ENCODE results near the gene OR2J3.

OR2J3 gene

GRCh38 chr6:29131691-29132090 is 23.8 kb downstream of the OR2J3 start:
- H3K79me2 ChIP-seq (ENCODE audit: control insufficient read depth, low read length), result no peaks in the 10 kb centered on the region
- H3K4me2 ChIP-seq (ENCODE audit: low read length), result no peak overlapping the region
- H3K27me3 ChIP-seq (ENCODE audit: control insufficient read depth, low read length), result peaks cover 3% of the 10 kb centered on the region; the same call in 1 of the 2 replicates
- H3K4me3 ChIP-seq (ENCODE audit: low read length), result no peak overlapping the region
- TF ChIP-seq CTCF (IDR thresholded peaks at IDR 0.05; ENCODE audit: low read depth, low read length, poor library complexity, severe bottlenecking) (no peak), EZH2phosphoT487 (IDR thresholded peaks at IDR 0.05; ENCODE audit: borderline replicate concordance, low read length) (no peak)
- H3K36me3 ChIP-seq (ENCODE audit: control insufficient read depth, low read length), result no peaks in the 10 kb centered on the region
- no peaks in the 10 kb centered on the region for H4K20me1 ChIP-seq (ENCODE audit: control insufficient read depth, insufficient read depth, low read depth, low read length)
- no peaks in the 10 kb centered on the region for H3F3A ChIP-seq (ENCODE audit: control insufficient read depth, insufficient read depth)
- H3K27ac ChIP-seq (ENCODE audit: low read depth, low read length), result no peak overlapping the region
- no peaks in the 10 kb centered on the region for H3K4me1 ChIP-seq (ENCODE audit: control insufficient read depth, low read length)
- no peaks in the 10 kb centered on the region for H3K9me2 ChIP-seq (replicated peaks; ENCODE audit: control insufficient read depth, low read length)
- no peaks in the 10 kb centered on the region for H3K9me3 ChIP-seq (ENCODE audit: control insufficient read depth, insufficient read depth, low read length)

GRCh38 chr6:29137724-29138123 is 29.9 kb downstream of the OR2J3 start:
- no peaks in the 10 kb centered on the region for H3K9me2 ChIP-seq (replicated peaks; ENCODE audit: control insufficient read depth, low read length)
- H3F3A ChIP-seq (ENCODE audit: control insufficient read depth, insufficient read depth), result no peaks in the 10 kb centered on the region
- TF ChIP-seq CTCF (IDR thresholded peaks at IDR 0.05; ENCODE audit: low read depth, low read length, poor library complexity, severe bottlenecking) (no peak), EZH2phosphoT487 (IDR thresholded peaks at IDR 0.05; ENCODE audit: borderline replicate concordance, low read length) (no peak)
- no peaks in the 10 kb centered on the region for H4K20me1 ChIP-seq (ENCODE audit: control insufficient read depth, insufficient read depth, low read depth, low read length)
- H3K4me2 ChIP-seq (ENCODE audit: low read length), result no peak overlapping the region
- no peaks in the 10 kb centered on the region for H3K79me2 ChIP-seq (ENCODE audit: control insufficient read depth, low read length)
- H3K36me3 ChIP-seq (ENCODE audit: control insufficient read depth, low read length), result no peaks in the 10 kb centered on the region
- no peaks in the 10 kb centered on the region for H3K9me3 ChIP-seq (ENCODE audit: control insufficient read depth, insufficient read depth, low read length)
- no peak overlapping the region for H3K4me3 ChIP-seq (ENCODE audit: low read length)
- H3K4me1 ChIP-seq (ENCODE audit: control insufficient read depth, low read length), result no peaks in the 10 kb centered on the region
- H3K27ac ChIP-seq (ENCODE audit: low read depth, low read length), result no peak overlapping the region
- H3K27me3 ChIP-seq (ENCODE audit: control insufficient read depth, low read length), result no peaks in the 10 kb centered on the region

GRCh38 chr6:29141606-29142005 is 33.7 kb downstream of the OR2J3 start:
- 0 out of 2 replicates have a peak, but pooled peaks cover 3% of the 10 kb centered on the region for H3K9me3 ChIP-seq (ENCODE audit: control insufficient read depth, insufficient read depth, low read length)
- no peaks in the 10 kb centered on the region for H3K4me1 ChIP-seq (ENCODE audit: control insufficient read depth, low read length)
- no peaks in the 10 kb centered on the region for H4K20me1 ChIP-seq (ENCODE audit: control insufficient read depth, insufficient read depth, low read depth, low read length)
- no peak for TF ChIP-seq EZH2phosphoT487 (IDR thresholded peaks at IDR 0.05; ENCODE audit: borderline replicate concordance, low read length)
- no peak for TF ChIP-seq CTCF (IDR thresholded peaks at IDR 0.05; ENCODE audit: low read depth, low read length, poor library complexity, severe bottlenecking)
- H3K4me2 ChIP-seq (ENCODE audit: low read length), result no peak overlapping the region
- no peaks in the 10 kb centered on the region for H3K79me2 ChIP-seq (ENCODE audit: control insufficient read depth, low read length)
- H3K36me3 ChIP-seq (ENCODE audit: control insufficient read depth, low read length), result no peaks in the 10 kb centered on the region
- H3K27ac ChIP-seq (ENCODE audit: low read depth, low read length), result no peak overlapping the region
- no peaks in the 10 kb centered on the region for H3K27me3 ChIP-seq (ENCODE audit: control insufficient read depth, low read length)
- no peaks in the 10 kb centered on the region for H3F3A ChIP-seq (ENCODE audit: control insufficient read depth, insufficient read depth)
- H3K9me2 ChIP-seq (replicated peaks; ENCODE audit: control insufficient read depth, low read length), result no peaks in the 10 kb centered on the region
- no peak overlapping the region for H3K4me3 ChIP-seq (ENCODE audit: low read length)

Measured in DOHH2 (cell line).